Stimulated activated naive CD4-positive, alpha-beta T cell treated with Interleukin-2 at 50 U/mL for 16 hours (primary cell): Measurements from ENCODE around the gene SNX2.
"Not testable (repeated sequence)": the region's sequence is repeated elsewhere in the genome, so short reads cannot be mapped to it uniquely, and the experiment has no call there.

Experiments
- DNase-seq: peaks from one replicate; lab custom pipeline; 2025; lab: John Stamatoyannopoulos, UW

The SNX2 gene

DNA sequence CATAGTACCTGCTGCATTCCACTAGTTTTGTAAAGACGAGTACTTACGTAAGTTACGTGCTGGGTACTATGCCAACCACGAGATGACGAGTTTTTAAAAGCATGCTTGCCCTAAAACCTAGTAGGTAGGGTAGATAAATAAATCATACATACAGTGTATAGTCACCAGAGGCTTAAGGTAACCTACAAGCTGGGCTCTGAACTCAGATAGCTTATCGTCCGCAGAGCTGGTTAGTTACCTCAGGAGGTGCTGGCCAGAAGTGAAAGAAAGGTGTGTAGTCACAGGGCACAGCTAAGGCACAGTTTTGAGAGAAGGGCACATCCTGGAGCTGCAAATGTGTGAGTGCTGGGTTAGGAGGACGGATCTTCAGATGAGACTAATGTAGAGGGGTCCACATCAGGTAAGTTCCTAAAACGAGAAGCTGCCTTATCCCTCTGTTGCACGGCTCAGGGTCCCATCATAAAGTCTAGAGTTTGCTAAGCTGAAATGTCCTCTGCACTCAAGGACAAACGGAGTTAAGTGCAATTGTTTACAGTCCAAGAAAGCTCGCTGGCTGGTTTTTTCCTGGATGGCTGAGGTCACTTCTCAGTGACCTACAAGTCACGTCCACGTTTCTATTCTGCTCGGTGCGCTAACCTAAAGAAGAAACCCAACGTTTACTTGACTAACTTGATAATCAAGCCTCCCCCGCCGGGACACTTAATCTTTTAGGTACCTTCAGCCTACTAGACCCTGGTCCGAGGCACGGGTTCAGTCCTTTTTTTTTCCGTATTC lies 69.4 kb downstream of the SNX2 start:
- DNase-seq: no peak

DNA sequence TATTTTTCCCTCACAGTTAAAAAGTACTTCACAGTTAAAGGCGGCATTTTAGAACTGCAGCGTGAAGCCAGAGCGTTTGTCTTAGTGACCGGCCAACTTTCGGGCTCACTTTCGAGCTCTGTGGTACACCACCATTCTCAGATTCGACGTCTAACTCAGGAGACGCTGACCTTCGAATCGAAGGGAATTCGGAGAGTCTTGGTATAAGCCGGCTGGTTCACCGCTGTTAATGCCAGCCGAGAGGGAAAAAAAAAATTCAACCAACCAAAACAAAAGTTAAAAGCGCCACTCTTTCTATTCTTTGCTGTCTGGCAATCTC lies 70.0 kb downstream of the SNX2 start:
- no peak for DNase-seq

DNA sequence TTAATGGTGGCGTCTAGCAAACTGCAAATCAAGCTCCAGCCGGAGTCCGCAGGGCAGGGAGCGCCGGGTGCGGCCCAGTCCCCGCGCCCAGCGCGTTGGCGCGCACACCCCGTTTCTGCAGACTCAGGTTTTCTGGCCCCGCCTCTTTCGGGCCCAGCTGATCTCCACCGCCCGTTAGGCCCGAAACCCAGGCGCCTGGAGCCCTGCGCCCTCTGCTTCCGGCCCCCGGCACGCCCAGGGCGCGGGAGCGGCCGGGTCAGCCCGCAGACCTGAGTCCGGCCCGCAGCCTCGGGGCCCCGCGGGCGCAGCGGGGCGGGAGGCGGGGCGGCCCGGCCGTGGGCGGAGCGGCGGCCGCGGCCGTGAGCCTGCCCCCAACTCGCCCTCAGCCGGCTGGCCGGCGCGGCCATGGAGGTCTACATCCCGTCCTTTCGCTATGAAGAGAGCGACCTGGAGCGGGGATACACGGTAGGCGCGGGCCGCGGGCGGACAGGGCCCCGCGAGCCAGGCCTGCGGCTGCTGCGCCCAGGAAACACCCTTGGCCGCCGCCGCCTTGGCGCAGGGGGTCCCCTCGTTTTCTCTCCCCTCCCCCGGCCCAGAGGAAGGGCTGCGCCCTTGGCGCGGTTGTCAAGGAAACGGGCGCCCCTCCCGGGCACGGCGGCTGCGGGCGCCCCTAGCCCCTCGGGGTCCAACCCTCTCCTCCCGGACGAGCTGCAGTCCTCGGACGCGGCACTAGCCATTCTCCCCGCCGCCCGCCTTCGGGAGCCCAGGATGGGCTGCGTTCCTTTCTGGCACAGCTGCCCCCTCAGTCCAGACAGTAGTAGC lies 70.6 kb downstream of the SNX2 start, which contains the start of gene SNX24:
TSS of gene SNX24 (plus strand) at position 385 of the 822 bp plus-strand sequence. CDS start at position 406, 21 bp downstream.
- DNase-seq: peak; percentile 71

DNA sequence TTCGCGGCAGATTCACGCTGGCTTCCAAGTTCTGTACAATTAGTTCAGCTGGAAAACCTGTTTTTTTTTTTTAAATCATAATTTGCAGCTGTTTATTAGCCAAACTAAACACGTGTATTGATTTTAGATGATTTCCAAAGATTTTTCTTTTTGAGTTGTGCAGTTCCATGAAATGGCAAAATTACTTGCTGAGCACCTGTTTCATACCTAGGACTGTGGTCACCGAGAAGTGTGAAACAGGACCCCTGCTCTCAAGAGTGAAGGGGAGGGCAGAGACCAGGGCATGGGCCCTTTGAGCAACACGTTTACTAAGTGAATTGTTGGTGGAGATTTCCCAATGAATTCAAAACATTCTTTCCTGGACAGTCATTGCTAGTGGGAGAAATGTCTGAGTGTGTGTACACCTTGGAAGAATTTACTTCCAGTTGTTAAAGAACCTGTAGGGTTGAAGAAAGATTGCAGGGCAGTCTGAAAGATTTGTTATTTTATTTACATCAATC lies 71.2 kb downstream of the SNX2 start:
- DNase-seq: no peak

DNA sequence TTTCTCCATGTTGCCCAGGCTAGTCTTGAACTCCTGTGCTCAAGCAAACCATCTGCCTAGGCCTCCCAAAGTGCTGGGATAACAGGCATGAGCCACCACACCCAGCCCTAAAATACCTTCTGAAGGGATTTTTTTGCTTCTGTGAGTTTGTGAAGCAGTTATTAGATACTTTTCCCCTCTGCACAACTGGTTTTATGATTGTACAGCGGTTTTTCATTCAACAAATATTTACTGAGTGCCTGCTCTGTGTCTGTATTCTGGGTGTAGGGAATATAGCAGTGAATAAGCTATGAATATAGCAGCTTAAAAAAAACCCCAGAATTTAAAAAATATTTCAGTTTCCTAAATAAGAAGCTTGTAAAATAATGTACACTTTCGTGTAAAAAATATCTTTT lies 72.8 kb downstream of the SNX2 start:
- DNase-seq: no peak

DNA sequence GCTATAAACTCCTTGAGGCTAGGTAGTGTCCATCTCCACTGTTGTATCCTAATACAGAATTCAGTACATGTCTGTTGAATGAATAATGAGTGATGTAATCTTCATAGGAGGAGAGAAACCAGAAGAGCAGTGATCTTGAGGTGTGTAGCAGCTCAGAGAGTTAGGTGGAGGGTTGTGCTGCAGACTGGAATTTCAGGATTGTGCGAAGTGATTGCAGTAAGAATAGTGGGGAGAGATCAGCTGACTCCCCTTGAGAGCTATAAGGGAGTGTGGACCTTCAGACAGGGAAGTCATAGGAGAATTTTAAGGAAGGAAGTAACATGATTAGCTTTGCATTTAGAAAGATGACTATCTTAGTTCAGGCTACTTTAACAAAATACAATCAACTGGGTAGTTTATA lies 74.9 kb downstream of the SNX2 start:
- no peak for DNase-seq

DNA sequence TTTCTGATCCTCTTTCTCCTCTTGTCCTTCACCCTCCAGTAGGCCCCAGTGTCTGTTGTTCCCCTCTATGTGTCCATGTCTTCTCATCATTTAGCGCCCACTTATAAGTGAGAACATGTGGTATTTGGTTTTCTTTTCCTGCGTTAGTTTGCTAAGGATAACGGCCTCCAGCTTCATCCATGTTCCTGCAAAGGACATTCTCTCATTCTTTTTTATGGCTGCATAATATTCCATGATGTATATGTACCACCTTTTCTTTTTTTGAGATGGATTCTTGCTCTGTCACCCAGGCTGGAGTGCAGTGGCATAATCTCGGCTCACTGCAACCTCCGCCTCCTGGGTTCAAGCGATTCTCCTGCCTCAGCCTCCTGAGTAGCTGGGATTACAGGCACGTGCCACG lies 82.7 kb downstream of the SNX2 start:
- DNase-seq: not testable (repeated sequence)

DNA sequence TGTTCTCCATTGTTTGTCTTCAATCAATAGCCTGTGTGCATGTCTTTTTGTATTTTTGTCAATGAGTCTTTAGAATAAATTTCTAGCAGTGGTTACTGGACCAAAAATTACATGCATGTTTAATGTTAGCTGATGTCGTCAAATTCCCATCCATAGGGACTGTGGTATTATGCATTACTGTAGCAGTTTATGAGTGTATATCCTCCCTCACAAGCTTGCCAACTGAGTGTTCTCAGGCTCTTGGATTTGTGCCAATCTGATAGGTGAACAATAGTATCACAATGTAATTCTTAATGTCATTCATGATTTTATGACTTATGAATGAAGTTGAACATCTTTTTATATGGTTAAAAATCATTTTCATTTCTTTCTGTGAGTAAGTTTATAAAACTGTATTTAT lies 83.6 kb downstream of the SNX2 start:
- no peak for DNase-seq

DNA sequence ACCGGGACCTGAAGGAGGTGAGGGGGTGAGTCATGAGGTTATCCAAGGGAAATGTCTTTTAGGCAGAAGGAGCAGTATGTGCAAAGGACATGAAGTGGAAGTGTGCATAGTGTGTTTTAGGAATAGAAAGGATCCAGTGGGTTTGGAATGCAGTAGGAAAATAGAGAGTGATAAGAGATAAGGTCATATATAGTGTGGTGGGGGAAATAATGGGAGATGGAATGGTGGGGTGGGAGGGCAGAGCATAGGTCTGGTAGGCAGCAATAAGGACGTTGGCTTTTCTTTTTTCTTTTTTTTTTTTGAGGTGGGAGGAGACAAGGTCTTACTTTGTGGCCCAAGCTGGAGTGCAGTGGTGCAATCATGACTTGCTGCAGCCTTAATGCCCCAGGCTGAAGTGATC lies 88.4 kb downstream of the SNX2 start:
- no peak for DNase-seq

DNA sequence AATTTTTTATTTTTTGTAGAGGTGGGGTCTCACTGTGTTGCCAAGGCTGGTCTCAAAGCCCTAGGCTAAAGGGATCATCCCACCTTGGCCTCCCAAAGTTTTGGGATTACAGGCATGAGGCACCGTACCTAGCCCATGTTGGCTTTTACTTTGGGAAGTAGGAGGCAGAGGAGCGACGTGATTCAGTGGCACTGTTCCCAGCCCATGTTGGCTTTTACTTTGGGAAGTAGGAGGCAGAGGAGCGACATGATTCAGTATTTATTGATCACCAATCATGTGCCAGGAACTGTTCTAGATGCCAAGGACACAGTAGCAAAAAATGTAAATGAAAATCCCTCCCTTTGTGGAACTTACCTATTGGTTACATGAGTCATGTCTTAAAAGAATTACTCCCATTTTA lies 88.8 kb downstream of the SNX2 start:
- DNase-seq: no peak

DNA sequence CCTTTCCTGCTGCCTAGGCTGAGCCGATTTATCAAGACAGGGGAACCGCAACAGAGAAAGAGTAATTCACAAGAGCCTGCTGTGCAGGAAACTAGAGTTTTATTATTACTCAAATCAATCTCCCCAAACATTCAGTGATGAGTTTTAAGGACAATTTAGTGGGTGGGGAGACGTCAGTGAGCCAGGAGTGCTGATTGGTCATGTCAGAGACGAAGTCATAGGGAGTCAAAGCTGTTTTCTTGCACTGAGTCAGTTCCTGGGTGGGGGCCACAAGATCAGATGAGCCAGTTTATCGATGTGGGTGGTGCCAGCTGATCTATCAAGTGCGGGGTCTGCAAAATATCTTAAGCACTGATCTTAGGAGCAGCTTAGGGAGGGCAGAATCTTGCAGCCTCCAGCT lies 89.5 kb downstream of the SNX2 start:
- peak; percentile 13 for DNase-seq

DNA sequence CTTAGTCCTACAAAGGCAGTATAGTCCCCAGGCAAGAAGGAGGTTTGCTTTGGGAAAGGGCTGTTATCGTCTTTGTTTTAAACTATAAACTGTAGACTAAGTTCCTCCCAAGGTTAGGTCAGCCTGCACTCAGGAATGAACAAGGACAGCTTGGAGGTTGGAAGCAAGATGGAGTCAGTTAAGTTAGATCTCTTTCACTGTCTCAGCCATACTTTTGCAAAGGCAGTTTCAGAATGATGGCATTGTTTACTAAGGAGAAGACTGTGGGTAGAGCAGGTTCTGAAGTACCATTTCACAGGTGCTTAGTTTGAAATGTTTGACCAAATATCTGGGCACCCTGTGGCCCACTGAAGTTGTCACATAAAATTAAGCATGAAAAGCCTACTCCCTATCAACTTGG lies 90.0 kb downstream of the SNX2 start:
- no peak for DNase-seq

DNA sequence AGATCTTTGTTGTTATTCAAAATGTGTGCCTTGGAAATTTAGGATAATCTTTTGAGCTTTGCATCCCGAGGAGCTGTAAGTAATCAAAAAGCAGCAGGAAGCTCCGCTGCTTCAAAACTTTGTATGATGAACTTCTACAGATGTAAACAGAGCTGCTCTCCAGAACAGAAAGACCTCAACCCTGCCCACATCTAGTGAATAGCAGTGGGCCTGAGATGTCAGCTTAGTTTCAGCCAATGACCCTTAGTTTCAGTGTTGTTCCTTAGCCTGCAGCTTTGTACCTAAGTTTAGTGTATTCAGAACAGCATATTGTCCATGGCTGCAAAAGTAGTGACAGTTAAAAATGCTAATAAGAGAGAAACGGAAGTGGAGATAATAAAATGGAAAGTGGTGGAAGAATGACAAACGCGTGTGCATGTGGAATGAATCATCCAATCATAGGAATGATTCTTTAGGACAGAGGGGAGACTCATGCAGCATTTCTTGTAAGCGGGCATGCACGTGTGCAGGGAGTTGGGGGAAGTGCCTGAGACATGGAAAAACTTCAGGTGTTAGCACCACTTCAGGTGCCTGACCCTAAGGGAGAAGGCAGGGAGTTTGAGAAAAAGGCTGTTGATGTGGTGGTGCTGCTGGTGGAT lies 95.5 kb downstream of the SNX2 start:
- no peak for DNase-seq

DNA sequence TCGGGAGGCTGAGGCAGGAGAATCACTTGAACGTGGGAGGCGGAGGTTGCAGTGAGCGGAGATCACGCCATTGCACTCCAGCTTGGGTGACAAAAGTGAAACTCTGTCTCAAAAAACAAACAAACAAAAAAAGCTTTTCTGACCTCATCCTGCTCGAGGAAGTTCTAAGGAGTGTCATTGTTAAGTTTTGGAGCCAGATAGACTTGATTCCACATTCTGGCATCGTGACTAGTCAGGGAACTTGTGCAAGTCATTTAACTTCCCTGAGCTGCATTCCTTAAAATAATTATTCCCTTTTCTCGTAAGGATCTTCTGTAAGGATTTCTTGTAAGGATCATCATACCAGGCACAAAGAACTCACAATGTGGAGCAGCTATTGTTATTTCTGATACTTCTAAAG lies 96.8 kb downstream of the SNX2 start:
- no peak for DNase-seq

DNA sequence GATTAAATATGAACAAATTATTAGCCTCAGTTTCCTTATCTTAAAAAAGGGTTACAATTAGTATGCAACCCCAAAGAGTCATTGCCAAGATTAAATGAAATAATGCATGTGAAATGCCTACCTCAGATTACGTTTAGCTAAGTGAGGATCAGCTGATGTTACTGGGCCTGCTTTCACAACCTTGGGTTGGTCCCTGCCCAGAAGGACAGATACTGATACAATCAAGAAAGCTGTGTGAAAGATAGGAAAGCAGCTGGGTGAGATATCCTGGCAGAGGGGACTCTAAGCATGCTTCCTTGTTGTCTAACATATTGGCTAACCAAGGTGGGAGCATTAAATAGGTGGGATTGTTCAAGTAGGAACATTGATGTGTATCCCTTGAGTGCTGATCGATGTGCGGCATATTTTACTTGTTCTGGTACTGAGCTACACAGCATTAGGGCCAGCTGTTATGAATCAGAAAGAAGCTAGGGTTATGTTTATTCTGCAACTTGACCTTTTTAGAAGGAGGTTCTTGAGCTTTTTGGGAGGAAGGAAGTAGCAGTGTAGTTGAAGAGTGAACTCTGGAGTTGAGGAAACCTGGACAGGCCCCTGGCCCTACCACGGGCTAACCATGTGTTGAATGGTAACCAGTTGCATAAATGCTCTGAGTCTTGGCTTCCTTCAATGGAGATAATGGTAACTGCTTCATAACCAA lies 99.4 kb downstream of the SNX2 start:
- DNase-seq: no peak

DNA sequence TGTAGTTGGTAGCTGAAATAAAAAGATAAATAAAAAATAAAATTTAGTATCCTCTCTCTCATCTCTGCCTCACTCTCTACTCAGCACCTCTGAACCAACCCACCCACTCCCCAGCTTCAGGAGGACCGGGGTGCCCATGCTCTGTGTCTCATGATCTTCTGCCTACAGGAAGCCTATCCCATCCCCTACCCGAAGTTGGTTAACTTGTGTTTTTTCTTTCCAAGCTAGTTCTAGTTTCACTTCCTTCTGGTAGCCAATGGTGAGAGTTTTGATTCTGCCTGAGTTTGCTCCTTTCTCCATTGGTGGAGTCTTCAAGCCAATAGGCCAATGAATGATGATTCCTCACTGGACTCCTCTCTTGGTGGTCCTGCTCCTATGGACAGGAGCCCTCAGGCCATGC lies 102.6 kb downstream of the SNX2 start:
- DNase-seq: no peak

DNA sequence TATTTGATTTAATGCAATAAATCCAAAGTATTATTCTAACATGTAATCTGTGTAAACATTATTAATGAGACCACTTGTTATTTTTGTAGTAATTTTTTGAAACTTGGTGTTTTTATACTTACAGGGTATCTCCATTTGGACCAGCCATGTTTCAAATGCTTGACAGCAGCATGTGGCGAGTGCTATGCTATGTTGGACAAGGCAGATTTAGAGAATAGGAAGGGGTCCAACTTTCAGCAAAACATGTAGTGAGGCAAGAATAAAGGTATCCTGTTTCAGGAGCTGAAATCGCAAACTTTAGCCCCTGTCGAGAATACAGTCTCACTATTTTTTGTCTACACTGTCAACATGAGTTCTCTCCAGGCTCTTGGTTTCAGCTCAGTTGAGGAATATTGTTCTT lies 104.2 kb downstream of the SNX2 start:
- no peak for DNase-seq
